ENCODE measurements around the gene CD48.
"Not testable (repeated sequence)": the region's sequence is repeated elsewhere in the genome, so short reads cannot be mapped to it uniquely, and the experiment has no call there.

Gene CD48

GRCh38 chr1:160741612-160742348, 30.2 kb upstream of the CD48 start:
- DNase-seq = no peak

GRCh38 chr1:160741092-160741501, 29.5 kb upstream of the CD48 start:
- no peak for DNase-seq

- DNase-seq = no peak
Measured at GRCh38 chr1:160740133-160740688, 28.6 kb upstream of the CD48 start.

GRCh38 chr1:160739098-160739511, 27.5 kb upstream of the CD48 start, which contains the start of gene SLAMF7:
TSS of gene SLAMF7 (plus strand) at chr1:160739247. CDS start at chr1:160739302, 55 bp downstream.
- no peak for DNase-seq

GRCh38 chr1:160738271-160738670, 26.6 kb upstream of the CD48 start:
- no peak for DNase-seq

GRCh38 chr1:160734301-160734700, 22.7 kb upstream of the CD48 start:
- DNase-seq = no peak

GRCh38 chr1:160733898-160734297, 22.3 kb upstream of the CD48 start:
- DNase-seq = no peak

- no peak for DNase-seq
Measured at GRCh38 chr1:160731990-160732389, 20.4 kb upstream of the CD48 start.

- DNase-seq = not testable (repeated sequence)
Measured at GRCh38 chr1:160731564-160731963, 19.9 kb upstream of the CD48 start.

GRCh38 chr1:160727316-160727640, 15.7 kb upstream of the CD48 start:
- DNase-seq = no peak

GRCh38 chr1:160726498-160727315, 15.1 kb upstream of the CD48 start:
- DNase-seq = peak; percentile 38

- DNase-seq = no peak
Measured at GRCh38 chr1:160726114-160726497, 14.5 kb upstream of the CD48 start.

GRCh38 chr1:160724465-160725242, 13.0 kb upstream of the CD48 start:
- no peak for DNase-seq

- no peak for DNase-seq
Measured at GRCh38 chr1:160723332-160723731, 11.7 kb upstream of the CD48 start.

- DNase-seq = no peak
Measured at GRCh38 chr1:160722726-160723125, 11.1 kb upstream of the CD48 start.

GRCh38 chr1:160721473-160721872, 9.9 kb upstream of the CD48 start:
- DNase-seq = no peak

- peak; percentile 3 for DNase-seq
Measured at GRCh38 chr1:160720356-160721085, 8.9 kb upstream of the CD48 start.

GRCh38 chr1:160718210-160718609, 6.6 kb upstream of the CD48 start:
- no peak for DNase-seq

GRCh38 chr1:160717306-160717705, 5.7 kb upstream of the CD48 start:
- no peak for DNase-seq

- no peak for DNase-seq
Measured at GRCh38 chr1:160716013-160716412, 4.4 kb upstream of the CD48 start.

- DNase-seq = not testable (repeated sequence)
Measured at GRCh38 chr1:160714034-160714648, 2.5 kb upstream of the CD48 start.

GRCh38 chr1:160713161-160713560, 1.5 kb upstream of the CD48 start:
- DNase-seq = no peak
